K562 (cell line): ENCODE results near the gene PPP1R3E. TPM values are rescaled to one million over a fixed set of nuclear protein-coding genes. Genes with fewer than 3 reads are reported as not detected.

ENCODE experiments used
- BRCA1 ChIP-seq, 2 experiments: fragments of 450-650 bp in 1 of 2; sonication (generic) in 1 of 2; formaldehyde crosslinking in 1 of 2; IDR thresholded peaks; 2 replicates each; pipeline versions ENCODE4 v1.5.0 to v1.6.1; 2017 to 2020; ENCODE audit warnings: mild to moderate bottlenecking in 1 of 2, missing genetic modification reagents in 1 of 2
- CXXC5 ChIP-seq: fragments of 250-450 bp; sonication (Bioruptor Pico); IDR thresholded peaks from 2 replicates; pipeline ENCODE4 v1.8.0; 2022; ENCODE audit warnings: inconsistent platforms, mild to moderate bottlenecking, moderate library complexity
- EWSR1 ChIP-seq: fragments of 450-650 bp; IDR thresholded peaks from 2 replicates; pipeline ENCODE4 v1.6.1; 2018; ENCODE audit warnings: borderline replicate concordance, mild to moderate bottlenecking, low read depth, moderate library complexity; ENCODE audit not compliant: partially characterized antibody
- ILK ChIP-seq: fragments of 450-650 bp; IDR thresholded peaks from 2 replicates; pipeline ENCODE4 v1.6.1; 2016; ENCODE audit warnings: missing genetic modification characterization, low read depth, mild to moderate bottlenecking, missing compliant biosample characterization, moderate library complexity, borderline replicate concordance
- PHB2 ChIP-seq: fragments of 450-650 bp; IDR thresholded peaks from 2 replicates; pipeline ENCODE4 v1.6.1; 2017; ENCODE audit warnings: low read depth
- POLR2G ChIP-seq: fragments of 200-400 bp; formaldehyde crosslinking; IDR thresholded peaks from 2 replicates; pipeline ENCODE4 v1.6.1; 2017; ENCODE audit warnings: low read depth, mild to moderate bottlenecking, antibody characterized with exemption, low read length, moderate library complexity
- PTRF ChIP-seq: fragments of 450-650 bp; IDR thresholded peaks from 2 replicates; pipeline ENCODE4 v1.6.1; 2016; ENCODE audit warnings: mild to moderate bottlenecking, missing genetic modification characterization, missing compliant biosample characterization
- TSHZ1 ChIP-seq: fragments of 250-450 bp; sonication (Bioruptor Pico); IDR thresholded peaks from 2 replicates; pipeline ENCODE4 v1.4.0; 2020; ENCODE audit warnings: mild to moderate bottlenecking, moderate library complexity
- XRCC3 ChIP-seq: fragments of 450-650 bp; IDR thresholded peaks from 2 replicates; pipeline ENCODE4 v1.6.1; 2017; ENCODE audit warnings: mild to moderate bottlenecking, moderate library complexity
- ZNF121 ChIP-seq: sonication (generic); formaldehyde crosslinking; conservative IDR thresholded peaks from 2 replicates; pipeline ENCODE4 v1.8.0; 2022; ENCODE audit warnings: missing genetic modification reagents
- ZNF318 ChIP-seq, 2 experiments: fragments of 450-650 bp; IDR thresholded peaks; 2 replicates each; pipeline ENCODE4 v1.6.1; 2016; ENCODE audit warnings: mild to moderate bottlenecking in 2 of 2, borderline replicate concordance in 1 of 2, low read depth in 1 of 2, moderate library complexity in 1 of 2
- ZNF586 ChIP-seq: fragments of 450-650 bp; formaldehyde crosslinking; conservative IDR thresholded peaks from 2 replicates; pipeline ENCODE4 v1.4.0; 2020; ENCODE audit warnings: mild to moderate bottlenecking, moderate library complexity
- polyA plus RNA-seq, 8 experiments: library from polyadenylated mRNA; depleted of rRNA in 4 of 8; stranded (reverse) in 5 of 8; unstranded in 3 of 8; fragments of >200 nt; fragmentation: Nextera tagmentation in 2 of 8; fragmentation: Illumina TruSeq in 1 of 8; extraction: Ambion mirVana in 2 of 8; extraction: Trizol in 1 of 8; gene quantifications; 2 replicates each; pipeline versions ENCODE4 v1.2.1 to v1.2.3, GENCODE V29; 2011 to 2014; ENCODE audit warnings: inconsistent platforms in 1 of 8, missing spikeins in 1 of 8
- total RNA-seq, 7 experiments: library from RNA; depleted of rRNA in 6 of 7; stranded (reverse); fragments of >200 nt in 6 of 7; fragmentation: Illumina TruSeq in 2 of 7; extraction: Trizol in 2 of 7; gene quantifications; 2 replicates each; pipeline versions ENCODE4 v1.2.1 to v1.2.3, GENCODE V29; 2011 to 2021; ENCODE audit warnings: low replicate concordance in 1 of 7

Gene PPP1R3E
- total and polyA plus RNA-seq, 9 of the 15 experiments (the other 6 are each of a cell fraction or from before 2014, with no cell fraction given), result 3.2 to 18.4 (median 7.6) TPM

- no peak for TF ChIP-seq ZNF318 (IDR thresholded peaks at IDR 0.05; ENCODE audit: borderline replicate concordance in 1 of 2, low read depth in 1 of 2)
- TF ChIP-seq BRCA1 (IDR thresholded peaks at IDR 0.05), result no peak
- no peak for TF ChIP-seq BRCA1 (CRISPR knock-in tag; IDR thresholded peaks at IDR 0.05)
- TF ChIP-seq PHB2, result no peak
- TF ChIP-seq ZNF121 (CRISPR knock-in tag), result no peak
- peak; percentile 82 for TF ChIP-seq CXXC5 (CRISPR knock-in tag)
- no peak for TF ChIP-seq EWSR1
- TF ChIP-seq ILK (tag), result no peak
- no peak for TF ChIP-seq ZNF586 (CRISPR knock-in tag)
- TF ChIP-seq XRCC3, result no peak
- TF ChIP-seq TSHZ1, result no peak
- no peak for TF ChIP-seq PTRF (tag)
- peak; percentile 80 for TF ChIP-seq POLR2G
Observed at GRCh38 chr14:23306412-23307145, 3.9 kb upstream of the PPP1R3E start, which contains the start of gene BCL2L2 (continued).
